A549 treated with AZD2906 at 1 μM for 4 hours (cell line): Measurements from ENCODE around the gene FAM124A. TPM values are rescaled to one million over a fixed set of nuclear protein-coding genes. Genes with fewer than 3 reads are reported as not detected.

Source experiments
- total RNA-seq: library from RNA; stranded (reverse); fragments of 200-300 nt; extraction: Qiagen RNA extraction; gene quantifications from 5 replicates; pipeline ENCODE4 v1.2.3, GENCODE V29; 2022

FAM124A gene, protein sequence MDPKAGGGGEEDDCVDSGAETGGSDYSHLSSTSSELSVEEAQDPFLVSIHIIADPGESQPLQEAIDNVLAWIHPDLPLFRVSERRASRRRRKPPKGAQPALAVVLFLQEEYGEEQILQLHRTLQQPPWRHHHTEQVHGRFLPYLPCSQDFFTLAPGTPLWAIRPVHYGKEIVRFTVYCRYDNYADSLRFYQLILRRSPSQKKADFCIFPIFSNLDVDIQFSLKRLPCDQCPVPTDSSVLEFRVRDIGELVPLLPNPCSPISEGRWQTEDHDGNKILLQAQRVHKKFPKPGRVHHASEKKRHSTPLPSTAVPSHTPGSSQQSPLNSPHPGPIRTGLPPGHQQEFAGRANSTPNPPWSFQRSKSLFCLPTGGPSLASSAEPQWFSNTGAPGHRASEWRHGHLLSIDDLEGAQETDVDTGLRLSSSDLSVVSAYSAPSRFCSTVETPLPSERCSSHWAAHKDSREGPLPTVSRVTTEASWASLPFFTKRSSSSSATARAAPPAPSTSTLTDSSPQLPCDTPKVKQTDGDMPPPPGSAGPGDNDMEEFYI
- 2.1 to 2.6 TPM (median 2.3 TPM) in 5 replicates for total RNA-seq

DNA sequence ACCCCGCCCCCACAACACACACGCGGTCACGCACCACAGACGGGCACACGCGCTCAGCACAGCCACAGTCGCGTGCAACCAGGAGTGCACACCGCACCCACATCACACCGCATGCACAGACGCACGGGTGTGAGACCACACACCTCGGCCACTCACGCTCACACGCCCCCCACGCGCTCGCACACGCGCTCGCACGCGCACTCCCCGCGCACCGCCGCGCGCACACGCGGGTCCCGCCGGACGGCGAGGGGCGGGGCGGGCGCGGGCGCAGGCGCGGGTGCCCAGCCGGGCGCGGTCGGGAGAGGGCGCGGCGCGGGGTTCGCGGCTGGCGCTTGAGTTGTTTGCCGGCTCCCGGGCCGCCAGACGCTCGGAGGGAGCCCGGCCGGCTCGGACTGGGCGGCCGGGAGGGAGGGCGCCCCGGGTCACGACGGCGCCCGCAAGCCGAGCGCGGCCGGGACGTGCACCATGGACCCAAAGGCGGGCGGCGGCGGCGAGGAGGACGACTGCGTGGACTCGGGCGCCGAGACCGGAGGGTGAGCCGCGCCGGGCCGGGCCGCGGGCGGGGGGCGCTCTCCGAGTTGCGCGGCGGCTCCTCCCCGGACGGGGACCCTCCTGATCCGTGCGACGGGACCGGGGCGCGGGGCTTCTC is at the start of gene FAM124A:
Gene FAM124A, plus strand, starts transcription at position 362 of the 649 bp plus-strand sequence. Its CDS starts 104 bp downstream, at position 466.

Other genes with a start within 250 kb of the FAM124A start
- gene C13orf42, start 111.1 kb upstream of the FAM124A start, total RNA-seq: not detected in 5 replicates
- 0.03 TPM in 1 of 5 replicates, not detected in the others for gene SERPINE3, start 117.3 kb downstream of the FAM124A start, total RNA-seq
- gene INTS6, start 230.6 kb downstream of the FAM124A start, total RNA-seq: 8.9 to 11.1 TPM (median 9.8 TPM) in 5 replicates